ENCODE results near the gene PRR16. TPM values are rescaled to one million over a fixed set of nuclear protein-coding genes. Genes with fewer than 3 reads are reported as not detected.

PRR16 gene
- total RNA-seq, 1 donor from 2014 or later, result 0.29 TPM

DNA sequence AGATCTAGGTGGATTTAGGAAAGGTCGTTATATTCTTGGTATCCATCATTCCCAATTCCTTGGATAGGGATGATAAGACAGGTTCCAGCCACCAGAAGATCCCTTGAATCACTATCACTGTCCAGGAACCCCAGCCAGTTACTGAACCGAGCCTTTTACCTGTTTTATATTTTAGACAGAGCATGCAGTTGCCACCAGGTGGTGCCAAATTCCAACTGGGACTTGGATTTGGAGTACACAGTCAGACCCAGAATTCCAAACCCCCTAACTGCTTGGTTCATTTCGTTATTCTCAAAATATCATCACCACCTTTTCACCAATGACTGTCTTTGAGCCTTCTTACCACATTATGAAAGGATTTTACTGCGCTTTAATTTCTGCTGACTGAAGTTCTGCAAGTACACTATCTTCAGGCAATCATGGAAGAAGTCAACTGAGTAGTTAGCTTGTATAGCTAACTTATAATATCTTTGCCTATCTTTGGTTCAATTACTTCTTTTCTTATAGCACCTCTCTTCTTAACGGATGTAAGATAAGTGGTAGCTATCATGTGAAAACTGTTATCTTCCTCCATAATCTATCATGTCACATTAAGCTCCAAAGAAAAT is 191.8 kb downstream of the PRR16 start:
- ATAC-seq (ENCODE audit: low read depth), result no peak
- ChIA-PET CTCF (no interaction called here), POLR2A (no interaction called here)
- no peaks in the 10 kb centered on the region for H3K27me3 Mint-ChIP-seq
- intact Hi-C loops (cut with micrococcal nuclease), result no loop called here
- H3K36me3 Mint-ChIP-seq (ENCODE audit: low read depth), result no peaks in the 10 kb centered on the region
- no peaks in the 10 kb centered on the region for H3K9me3 Mint-ChIP-seq
- no peak overlapping the region for H3K27ac Mint-ChIP-seq
- TF ChIP-seq, protein P1, sequence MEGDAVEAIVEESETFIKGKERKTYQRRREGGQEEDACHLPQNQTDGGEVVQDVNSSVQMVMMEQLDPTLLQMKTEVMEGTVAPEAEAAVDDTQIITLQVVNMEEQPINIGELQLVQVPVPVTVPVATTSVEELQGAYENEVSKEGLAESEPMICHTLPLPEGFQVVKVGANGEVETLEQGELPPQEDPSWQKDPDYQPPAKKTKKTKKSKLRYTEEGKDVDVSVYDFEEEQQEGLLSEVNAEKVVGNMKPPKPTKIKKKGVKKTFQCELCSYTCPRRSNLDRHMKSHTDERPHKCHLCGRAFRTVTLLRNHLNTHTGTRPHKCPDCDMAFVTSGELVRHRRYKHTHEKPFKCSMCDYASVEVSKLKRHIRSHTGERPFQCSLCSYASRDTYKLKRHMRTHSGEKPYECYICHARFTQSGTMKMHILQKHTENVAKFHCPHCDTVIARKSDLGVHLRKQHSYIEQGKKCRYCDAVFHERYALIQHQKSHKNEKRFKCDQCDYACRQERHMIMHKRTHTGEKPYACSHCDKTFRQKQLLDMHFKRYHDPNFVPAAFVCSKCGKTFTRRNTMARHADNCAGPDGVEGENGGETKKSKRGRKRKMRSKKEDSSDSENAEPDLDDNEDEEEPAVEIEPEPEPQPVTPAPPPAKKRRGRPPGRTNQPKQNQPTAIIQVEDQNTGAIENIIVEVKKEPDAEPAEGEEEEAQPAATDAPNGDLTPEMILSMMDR (IDR thresholded peaks at IDR 0.05), result no peak
- H3K4me1 Mint-ChIP-seq, result no peaks in the 10 kb centered on the region
- DNase-seq, result no peak
- H3K4me3 Mint-ChIP-seq, result no peak overlapping the region

DNA sequence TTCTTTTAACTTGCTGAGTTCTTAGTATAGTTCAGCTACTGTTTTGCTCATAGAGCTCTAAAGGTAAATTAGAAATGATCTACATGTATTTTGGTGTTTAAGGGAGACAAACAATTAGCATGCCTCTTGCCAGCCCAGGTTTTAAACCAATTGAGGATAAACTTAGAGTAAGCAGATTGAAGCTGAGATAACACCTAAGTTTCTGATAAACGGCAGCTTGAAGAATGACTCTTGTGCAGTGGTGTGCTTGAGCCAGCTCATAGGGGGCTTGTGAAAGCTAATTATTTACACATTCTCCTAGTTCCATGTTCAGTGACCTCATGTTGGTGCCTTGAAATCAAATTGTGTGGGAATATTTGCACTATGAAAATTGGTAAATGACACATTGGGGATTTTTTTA is 193.0 kb downstream of the PRR16 start:
- Mint-ChIP-seq H3K27ac (no peak overlapping the region), H3K4me1 (no peaks in the 10 kb centered on the region), H3K36me3 (ENCODE audit: low read depth) (no peaks in the 10 kb centered on the region), H3K27me3 (no peaks in the 10 kb centered on the region), H3K4me3 (no peak overlapping the region), H3K9me3 (no peaks in the 10 kb centered on the region)
- DNase-seq, result no peak
- CTCF ChIA-PET, result interaction anchor here (1.1 kb wide), 1 partner anchor 1293 kb away, joined by 3 read pairs; no protein-coding TSS in a partner anchor
- intact Hi-C loops (cut with micrococcal nuclease), result no loop called here
- POLR2A ChIA-PET, result no interaction called here
- no peak for ATAC-seq (ENCODE audit: low read depth)
- TF ChIP-seq, protein P1 (IDR thresholded peaks at IDR 0.05), result no peak

DNA sequence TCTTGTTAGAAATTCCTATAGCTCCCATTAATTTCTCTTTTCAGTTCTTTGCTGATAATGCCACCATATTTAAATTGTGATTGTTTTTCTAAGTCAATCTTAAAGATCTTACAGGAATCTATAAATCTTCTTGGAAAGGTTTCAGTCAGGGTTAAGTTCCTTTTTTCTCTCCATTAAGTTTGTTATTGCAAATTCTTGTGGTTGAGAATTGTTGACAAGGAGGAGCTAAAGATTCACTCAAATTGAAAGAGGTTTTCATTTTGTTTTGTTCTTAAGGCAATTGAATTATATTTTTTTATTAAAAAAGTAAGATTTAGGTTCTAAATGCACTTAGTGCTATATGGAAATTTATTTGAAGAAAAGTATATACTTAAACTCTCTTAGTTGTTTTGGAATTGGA is 213.4 kb downstream of the PRR16 start:
- TF ChIP-seq, protein P1 (IDR thresholded peaks at IDR 0.05), result no peak
- H3K27me3 Mint-ChIP-seq, result no peaks in the 10 kb centered on the region
- no peaks in the 10 kb centered on the region for H3K4me1 Mint-ChIP-seq
- no peak overlapping the region for H3K27ac Mint-ChIP-seq
- ChIA-PET CTCF (no interaction called here), POLR2A (no interaction called here)
- intact Hi-C loops (cut with micrococcal nuclease), result no loop called here
- no peaks in the 10 kb centered on the region for H3K9me3 Mint-ChIP-seq
- no peak for DNase-seq
- ATAC-seq (ENCODE audit: low read depth), result no peak
- H3K36me3 Mint-ChIP-seq (ENCODE audit: low read depth), result no peaks in the 10 kb centered on the region
- H3K4me3 Mint-ChIP-seq, result no peak overlapping the region

DNA sequence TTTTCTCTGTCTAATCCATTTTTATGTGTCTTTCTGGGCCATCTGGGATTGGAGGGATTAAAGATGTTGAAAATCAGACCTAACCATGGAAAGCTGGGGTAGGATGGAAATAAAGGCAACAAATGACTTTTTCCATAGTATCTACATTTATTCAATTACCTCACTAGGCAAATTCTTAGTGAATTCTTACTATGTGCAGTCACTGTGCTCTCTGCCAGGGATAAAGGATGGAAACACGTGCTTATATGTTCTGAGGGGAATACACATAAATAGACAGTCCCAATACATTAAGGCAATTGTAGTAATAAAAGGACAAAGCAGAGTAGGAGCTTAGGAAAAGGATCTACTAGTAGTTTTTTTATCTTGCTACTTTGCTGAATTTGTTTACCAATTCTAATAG is 214.2 kb downstream of the PRR16 start:
- intact Hi-C loops (cut with micrococcal nuclease), result no loop called here
- POLR2A ChIA-PET, result no interaction called here
- ATAC-seq (ENCODE audit: low read depth) (no peak), DNase-seq (no peak)
- Mint-ChIP-seq H3K27ac (no peak overlapping the region), H3K4me1 (no peaks in the 10 kb centered on the region), H3K27me3 (no peaks in the 10 kb centered on the region), H3K36me3 (ENCODE audit: low read depth) (no peaks in the 10 kb centered on the region), H3K9me3 (no peaks in the 10 kb centered on the region), H3K4me3 (no peak overlapping the region)
- CTCF ChIA-PET, result no interaction called here
- TF ChIP-seq, protein P1 (IDR thresholded peaks at IDR 0.05), result no peak

DNA sequence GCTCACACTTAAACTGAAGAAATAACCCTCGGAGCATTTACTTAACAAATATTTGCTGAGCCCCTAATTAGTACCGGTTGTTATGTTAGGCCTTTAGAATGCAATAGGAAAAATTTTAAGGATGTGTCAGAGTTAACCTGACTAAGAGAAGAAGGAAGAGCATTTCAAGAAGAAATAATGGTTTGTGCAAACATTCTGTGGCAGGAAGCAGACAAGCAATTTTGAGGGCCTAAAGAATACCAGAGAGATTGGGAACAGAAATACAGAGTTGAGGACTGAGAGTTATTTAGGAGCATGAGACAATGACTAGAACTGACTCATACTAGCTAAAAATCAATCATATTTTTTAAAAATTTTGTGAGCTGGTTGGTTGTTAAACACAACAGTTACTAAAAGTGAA is 218.8 kb downstream of the PRR16 start:
- H3K27me3 Mint-ChIP-seq, result no peaks in the 10 kb centered on the region
- no peaks in the 10 kb centered on the region for H3K36me3 Mint-ChIP-seq (ENCODE audit: low read depth)
- DNase-seq (no peak), ATAC-seq (ENCODE audit: low read depth) (no peak)
- no peak overlapping the region for H3K4me3 Mint-ChIP-seq
- no peaks in the 10 kb centered on the region for H3K9me3 Mint-ChIP-seq
- intact Hi-C loops (cut with micrococcal nuclease), result no loop called here
- CTCF ChIA-PET, result no interaction called here
- POLR2A ChIA-PET, result no interaction called here
- no peaks in the 10 kb centered on the region for H3K4me1 Mint-ChIP-seq
- TF ChIP-seq, protein P1 (IDR thresholded peaks at IDR 0.05), result no peak
- H3K27ac Mint-ChIP-seq, result no peak overlapping the region
